HUES6 (cell line): Measurements from ENCODE around the gene DNAJC13.

Source experiments
- H3K27ac ChIP-seq: 2 replicates; pipeline ENCODE4 v1.7.0; 2013; ENCODE audit warnings: low read depth, mild to moderate bottlenecking, low read length, inconsistent platforms
- H3K27me3 ChIP-seq: 2 replicates; pipeline ENCODE4 v1.6.1; 2013; ENCODE audit warnings: low read length; ENCODE audit not compliant: control insufficient read depth, insufficient read depth
- H3K36me3 ChIP-seq: 2 replicates; pipeline ENCODE4 v1.6.1; 2013; ENCODE audit warnings: low read length; ENCODE audit not compliant: control insufficient read depth, insufficient read depth
- H3K4me1 ChIP-seq: 2 replicates; pipeline ENCODE4 v1.6.1; 2013; ENCODE audit warnings: low read length; ENCODE audit not compliant: control insufficient read depth, insufficient read depth
- H3K4me3 ChIP-seq: 2 replicates; pipeline ENCODE4 v1.5.1; 2013; ENCODE audit warnings: low read depth, low read length
- H3K9ac ChIP-seq: one replicate; pipeline ENCODE4 v1.6.1; 2013; ENCODE audit warnings: mild to moderate bottlenecking, low read length
- H3K9me3 ChIP-seq: 2 replicates; pipeline ENCODE4 v1.6.1; 2013; ENCODE audit warnings: low read depth, low read length; ENCODE audit not compliant: control insufficient read depth, insufficient read depth

The DNAJC13 gene

GRCh38 chr3:132435911-132436425, 18.7 kb downstream of the DNAJC13 start:
- Histone ChIP-seq H3K27me3 (no peaks in the 10 kb centered on the region), H3K4me1 (no peaks in the 10 kb centered on the region), H3K4me3 (no peak overlapping the region), H3K9me3 (no peaks in the 10 kb centered on the region), H3K27ac (no peak overlapping the region), H3K36me3 (peaks cover 7% of the 10 kb centered on the region; the same call in 1 of the 2 replicates), H3K9ac (no peak overlapping the region)

- Histone ChIP-seq H3K27ac (no peak overlapping the region), H3K27me3 (no peaks in the 10 kb centered on the region), H3K9me3 (no peaks in the 10 kb centered on the region), H3K4me3 (no peak overlapping the region), H3K9ac (no peak overlapping the region), H3K4me1 (peaks cover 6% of the 10 kb centered on the region; the same call in 1 of the 2 replicates), H3K36me3 (peaks cover 4% of the 10 kb centered on the region; the same call in 1 of the 2 replicates)
Observed at GRCh38 chr3:132443421-132443820, 26.1 kb downstream of the DNAJC13 start.

- H3K27ac ChIP-seq: no peak overlapping the region
Observed at GRCh38 chr3:132444383-132444782, 27.1 kb downstream of the DNAJC13 start.

GRCh38 chr3:132445817-132446216, 28.5 kb downstream of the DNAJC13 start:
- Histone ChIP-seq H3K27ac (no peak overlapping the region), H3K36me3 (peaks cover 8% of the 10 kb centered on the region)

More at GRCh38 chr3:132444383-132444782, 27.1 kb downstream of the DNAJC13 start:
- H3K9me3 ChIP-seq: no peaks in the 10 kb centered on the region
- H3K4me3 ChIP-seq: no peak overlapping the region
- H3K9ac ChIP-seq: no peak overlapping the region
- peaks cover 6% of the 10 kb centered on the region; the same call in 1 of the 2 replicates for H3K36me3 ChIP-seq
- H3K4me1 ChIP-seq: peaks cover 6% of the 10 kb centered on the region; the same call in 1 of the 2 replicates
- H3K27me3 ChIP-seq: no peaks in the 10 kb centered on the region

GRCh38 chr3:132448216-132448961, 31.1 kb downstream of the DNAJC13 start:
- H3K4me1 ChIP-seq: peaks cover 6% of the 10 kb centered on the region; the same call in 1 of the 2 replicates
- H3K9ac ChIP-seq: no peak overlapping the region
- H3K4me3 ChIP-seq: no peak overlapping the region
- no peaks in the 10 kb centered on the region for H3K9me3 ChIP-seq
- H3K27ac ChIP-seq: no peak overlapping the region
- no peaks in the 10 kb centered on the region for H3K27me3 ChIP-seq
- H3K36me3 ChIP-seq: peaks cover 29% of the 10 kb centered on the region

More at GRCh38 chr3:132445817-132446216, 28.5 kb downstream of the DNAJC13 start:
- Histone ChIP-seq H3K27me3 (no peaks in the 10 kb centered on the region), H3K4me3 (no peak overlapping the region), H3K9me3 (no peaks in the 10 kb centered on the region), H3K9ac (no peak overlapping the region), H3K4me1 (peaks cover 6% of the 10 kb centered on the region; the same call in 1 of the 2 replicates)

GRCh38 chr3:132456136-132456535, 38.8 kb downstream of the DNAJC13 start:
- H3K9ac ChIP-seq: no peak overlapping the region
- H3K36me3 ChIP-seq: peaks cover 87% of the 10 kb centered on the region
- no peaks in the 10 kb centered on the region for H3K9me3 ChIP-seq
- no peak overlapping the region for H3K27ac ChIP-seq
- no peaks in the 10 kb centered on the region for H3K4me1 ChIP-seq
- H3K4me3 ChIP-seq: no peak overlapping the region
- no peaks in the 10 kb centered on the region for H3K27me3 ChIP-seq

GRCh38 chr3:132456571-132456970, 39.3 kb downstream of the DNAJC13 start:
- peaks cover 92% of the 10 kb centered on the region for H3K36me3 ChIP-seq
- no peak overlapping the region for H3K9ac ChIP-seq
- H3K4me3 ChIP-seq: no peak overlapping the region
- H3K9me3 ChIP-seq: no peaks in the 10 kb centered on the region
- H3K27ac ChIP-seq: no peak overlapping the region
- no peaks in the 10 kb centered on the region for H3K27me3 ChIP-seq
- H3K4me1 ChIP-seq: no peaks in the 10 kb centered on the region

- H3K4me3 ChIP-seq: no peak overlapping the region
- no peaks in the 10 kb centered on the region for H3K27me3 ChIP-seq
- no peak overlapping the region for H3K9ac ChIP-seq
- no peaks in the 10 kb centered on the region for H3K9me3 ChIP-seq
- peaks cover 91% of the 10 kb centered on the region for H3K36me3 ChIP-seq
- H3K27ac ChIP-seq: no peak overlapping the region
- H3K4me1 ChIP-seq: no peaks in the 10 kb centered on the region
Observed at GRCh38 chr3:132457286-132457685, 40.0 kb downstream of the DNAJC13 start.

GRCh38 chr3:132459551-132459950, 42.2 kb downstream of the DNAJC13 start:
- no peaks in the 10 kb centered on the region for H3K9me3 ChIP-seq
- H3K36me3 ChIP-seq: peaks cover 92% of the 10 kb centered on the region
- no peaks in the 10 kb centered on the region for H3K27me3 ChIP-seq
- H3K4me1 ChIP-seq: no peaks in the 10 kb centered on the region
- no peak overlapping the region for H3K27ac ChIP-seq
- no peak overlapping the region for H3K4me3 ChIP-seq
- H3K9ac ChIP-seq: no peak overlapping the region

- Histone ChIP-seq H3K27ac (no peak overlapping the region), H3K9me3 (no peaks in the 10 kb centered on the region), H3K4me3 (no peak overlapping the region), H3K9ac (no peak overlapping the region), H3K4me1 (no peaks in the 10 kb centered on the region), H3K36me3 (peaks cover 85% of the 10 kb centered on the region), H3K27me3 (no peaks in the 10 kb centered on the region)
Observed at GRCh38 chr3:132461544-132461943, 44.2 kb downstream of the DNAJC13 start.

- H3K27ac ChIP-seq: no peak overlapping the region
- H3K36me3 ChIP-seq: peaks cover 83% of the 10 kb centered on the region
- H3K4me1 ChIP-seq: no peaks in the 10 kb centered on the region; the same call in 1 of the 2 replicates
- no peak overlapping the region for H3K9ac ChIP-seq
- H3K27me3 ChIP-seq: no peaks in the 10 kb centered on the region
- H3K4me3 ChIP-seq: no peak overlapping the region
- 0 out of 2 replicates have a peak, but pooled peaks cover 1% of the 10 kb centered on the region for H3K9me3 ChIP-seq
Observed at GRCh38 chr3:132464066-132464465, 46.8 kb downstream of the DNAJC13 start.
